Common myeloid progenitor, CD34-positive (primary cell): ENCODE measurements around the gene TBC1D5.
A peak's percentile ranks its signal among the peaks of the same experiment; 100 is the strongest.

Experiments used
- CTCF ChIA-PET: fragments of 350-600 bp; sonication (Branson Sonifier 250); formaldehyde crosslinking; loops from one replicate; lab custom pipeline; 2021; ENCODE audit warnings: antibody characterized with exemption; lab: Charles Lee
- POLR2A ChIA-PET: fragments of 350-600 bp; sonication (Branson Sonifier 250); formaldehyde crosslinking; loops from one replicate; lab custom pipeline; 2021; ENCODE audit warnings: antibody characterized with exemption; lab: Charles Lee
- DNase-seq, 3 donors: peaks; one replicate each; pipeline versions ENCODE4 v3.0.0 to v3.0.0-alpha.2; 2013
- H3K27ac ChIP-seq, 2 experiments: 1 replicate in 1 of 2; 2 replicates in 1 of 2; pipeline ENCODE4 v1.7.0; 2013; ENCODE audit warnings: inconsistent platforms in 2 of 2, low read length in 2 of 2, mild to moderate bottlenecking in 2 of 2, low read depth in 1 of 2, moderate library complexity in 1 of 2; ENCODE audit not compliant: severe bottlenecking in 2 of 2, insufficient read depth in 1 of 2, poor library complexity in 1 of 2
- H3K27me3 ChIP-seq, 5 experiments: replicated peaks in 2 of 5; 1 replicate in 3 of 5; 2 replicates in 2 of 5; pipeline versions ENCODE4 v1.6.1 to v1.7.0; 2013; ENCODE audit warnings: low read length in 4 of 5, mild to moderate bottlenecking in 2 of 5, moderate library complexity in 2 of 5, inconsistent platforms in 1 of 5; ENCODE audit not compliant: insufficient read depth in 5 of 5, control insufficient read depth in 4 of 5
- H3K36me3 ChIP-seq, 4 experiments: 1 replicate in 2 of 4; 2 replicates in 2 of 4; pipeline versions ENCODE4 v1.6.1 to v1.7.0; 2013; ENCODE audit warnings: low read length in 3 of 4, control low read depth in 1 of 4, mild to moderate bottlenecking in 1 of 4; ENCODE audit not compliant: control insufficient read depth in 4 of 4, insufficient read depth in 4 of 4
- H3K4me1 ChIP-seq, 4 experiments: 1 replicate in 3 of 4; 2 replicates in 1 of 4; pipeline versions ENCODE4 v1.6.1 to v1.7.1; 2013; ENCODE audit warnings: low read length in 3 of 4, mild to moderate bottlenecking in 3 of 4, control low read depth in 1 of 4, inconsistent platforms in 1 of 4, moderate library complexity in 1 of 4; ENCODE audit not compliant: control insufficient read depth in 4 of 4, insufficient read depth in 4 of 4; ENCODE audit errors: control extremely low read depth in 1 of 4
- H3K4me3 ChIP-seq, 7 experiments: 1 replicate in 4 of 7; 2 replicates in 3 of 7; pipeline versions ENCODE4 v1.5.1 to v1.7.0; 2013; ENCODE audit warnings: mild to moderate bottlenecking in 7 of 7, low read length in 6 of 7, moderate library complexity in 6 of 7, inconsistent platforms in 2 of 7, low read depth in 2 of 7, control low read depth in 1 of 7; ENCODE audit not compliant: insufficient read depth in 4 of 7, control insufficient read depth in 1 of 7; ENCODE audit errors: extremely low read depth in 1 of 7
- H3K9me3 ChIP-seq, 5 experiments: 1 replicate in 4 of 5; 2 replicates in 1 of 5; pipeline versions ENCODE4 v1.6.1 to v1.7.1; 2013; ENCODE audit warnings: low read length in 4 of 5, mild to moderate bottlenecking in 2 of 5, inconsistent platforms in 1 of 5, low read depth in 1 of 5, moderate library complexity in 1 of 5; ENCODE audit not compliant: control insufficient read depth in 4 of 5, insufficient read depth in 2 of 5; ENCODE audit errors: control extremely low read depth in 1 of 5
- WGBS: methylation state at CpG from one replicate; pipeline ENCODE4 v1.1.5; 2013; ENCODE audit not compliant: insufficient coverage; 5-methylcytosine and 5-hydroxymethylcytosine counted together

The TBC1D5 gene

GRCh38 chr3:17175187-17175807, 567.1 kb downstream of the TBC1D5 start:
- Histone ChIP-seq H3K27ac (no peak overlapping the region), H3K4me3 (no peak overlapping the region), H3K36me3 (peaks cover 2 to 7% (median 5%) of the 10 kb centered on the region in 4 experiments), H3K9me3 (no peaks in the 10 kb centered on the region), H3K4me1 (peaks cover 0 to 3% (median 0%) of the 10 kb centered on the region in 4 experiments), H3K27me3 (no peaks in the 10 kb centered on the region)
- no peak for DNase-seq
- WGBS: 100% methylated on average over 1 of the region's 2 CpGs
- ChIA-PET CTCF (interaction anchor here (0.9 kb wide), 1 partner anchor 574 kb away, joined by 3 read pairs; no protein-coding TSS in a partner anchor), POLR2A (no interaction called here)

GRCh38 chr3:17166369-17166768, 576.1 kb downstream of the TBC1D5 start:
- Histone ChIP-seq H3K27me3 (no peaks in the 10 kb centered on the region), H3K4me1 (no peaks in the 10 kb centered on the region), H3K4me3 (no peak overlapping the region), H3K36me3 (peaks cover 7 to 49% (median 36%) of the 10 kb centered on the region in 4 experiments), H3K27ac (no peak overlapping the region), H3K9me3 (no peaks in the 10 kb centered on the region)
- CTCF ChIA-PET: no interaction called here
- POLR2A ChIA-PET: no interaction called here
- WGBS: 100% methylated on average over 6 of the region's 7 CpGs
- no peak for DNase-seq

- POLR2A ChIA-PET: no interaction called here
- WGBS: 80% methylated on average over 1 of the region's 2 CpGs
- Histone ChIP-seq H3K4me1 (no peaks in the 10 kb centered on the region), H3K4me3 (no peak overlapping the region), H3K9me3 (no peaks in the 10 kb centered on the region), H3K27me3 (no peaks in the 10 kb centered on the region), H3K27ac (no peak overlapping the region), H3K36me3 (peaks cover 9 to 85% (median 51%) of the 10 kb centered on the region in 4 experiments)
- CTCF ChIA-PET: interaction anchor here (1.1 kb wide), 1 partner anchor 17 kb away, joined by 4 read pairs; no protein-coding TSS in a partner anchor
- no peak for DNase-seq
Measured at GRCh38 chr3:17162116-17162515, 580.3 kb downstream of the TBC1D5 start.

- WGBS: 97% methylated on average over 3 of the region's 4 CpGs
- no peaks in the 10 kb centered on the region for H3K9me3 ChIP-seq
- ChIA-PET CTCF (interaction anchor here (1.6 kb wide), 1 partner anchor 277 kb away, joined by 3 read pairs; no protein-coding TSS in a partner anchor), POLR2A (no interaction called here)
- H3K4me1 ChIP-seq: no peaks in the 10 kb centered on the region
- no peak overlapping the region for H3K4me3 ChIP-seq
- peak in 1 of 3 donors; percentile 9 for DNase-seq
- no peak overlapping the region for H3K27ac ChIP-seq
- no peaks in the 10 kb centered on the region for H3K27me3 ChIP-seq
- H3K36me3 ChIP-seq: peaks cover 10 to 87% (median 47%) of the 10 kb centered on the region in 4 experiments
Measured at GRCh38 chr3:17160597-17160996, 581.8 kb downstream of the TBC1D5 start.

GRCh38 chr3:17158941-17159682, 583.3 kb downstream of the TBC1D5 start:
- Histone ChIP-seq H3K27me3 (no peaks in the 10 kb centered on the region), H3K9me3 (peaks cover 0 to 4% (median under 1%) of the 10 kb centered on the region in 5 experiments), H3K36me3 (peaks cover 12 to 92% (median 54%) of the 10 kb centered on the region in 4 experiments), H3K4me3 (no peak overlapping the region), H3K27ac (no peak overlapping the region), H3K4me1 (no peaks in the 10 kb centered on the region)
- POLR2A ChIA-PET: no interaction called here
- no peak for DNase-seq
- CTCF ChIA-PET: interaction anchor here (0.6 to 1.8 kb wide), 4 partner anchors 10 to 275 kb away, joined by 3 to 5 read pairs (median 4); no protein-coding TSS in a partner anchor
- 98% methylated on average over 6 of the region's 8 CpGs for WGBS

- H3K4me3 ChIP-seq: no peak overlapping the region
- WGBS: no CpG with 5 or more reads among the region's 2 CpGs
- peaks cover 16 to 98% (median 59%) of the 10 kb centered on the region in 4 experiments for H3K36me3 ChIP-seq
- CTCF ChIA-PET: no interaction called here
- H3K4me1 ChIP-seq: no peaks in the 10 kb centered on the region
- POLR2A ChIA-PET: no interaction called here
- no peak for DNase-seq
- no peaks in the 10 kb centered on the region for H3K27me3 ChIP-seq
- H3K9me3 ChIP-seq: peaks cover 0 to 15% (median 12%) of the 10 kb centered on the region in 5 experiments
- H3K27ac ChIP-seq: no peak overlapping the region
Measured at GRCh38 chr3:17157713-17158112, 584.7 kb downstream of the TBC1D5 start.

GRCh38 chr3:17156864-17157263, 585.6 kb downstream of the TBC1D5 start:
- Histone ChIP-seq H3K27ac (no peak overlapping the region), H3K36me3 (peaks cover 16 to 95% (median 57%) of the 10 kb centered on the region in 4 experiments), H3K4me1 (peaks cover 0 to 8% (median 0%) of the 10 kb centered on the region in 4 experiments), H3K27me3 (no peaks in the 10 kb centered on the region), H3K4me3 (no peak overlapping the region), H3K9me3 (peaks cover 0 to 15% (median 12%) of the 10 kb centered on the region in 5 experiments)
- DNase-seq: no peak
- CTCF ChIA-PET: no interaction called here
- POLR2A ChIA-PET: no interaction called here
- 97% methylated on average over 5 of the region's 10 CpGs for WGBS
